Ovary (tissue), 9 donors: ENCODE results near the gene HMGCS1. TPM values are rescaled to one million over a fixed set of nuclear protein-coding genes. Genes with fewer than 3 reads are reported as not detected.

Experiments used
- DNase-seq, 5 donors: peaks; one replicate each; pipeline ENCODE4 v3.0.0-alpha.2; 2019 to 2020
- H3K27ac ChIP-seq, 2 donors: fragments of 200-600 bp; one replicate each; pipeline versions ENCODE4 v1.5.1 to v1.8.0; 2019 to 2022
- H3K27me3 ChIP-seq: fragments of 200-600 bp; one replicate; pipeline ENCODE4 v1.8.0; 2022
- H3K36me3 ChIP-seq: fragments of 200-600 bp; sonication (generic); one replicate; pipeline ENCODE4 v1.5.1; 2019
- H3K4me1 ChIP-seq: one replicate; pipeline ENCODE4 v1.8.1; 2013; ENCODE audit warnings: mild to moderate bottlenecking, moderate library complexity; ENCODE audit not compliant: insufficient read depth
- H3K4me3 ChIP-seq: fragments of 200-600 bp; sonication (generic); one replicate; pipeline ENCODE4 v1.5.1; 2017
- H3K9me3 ChIP-seq, 2 donors: fragments of 200-600 bp in 1 of 2; sonication (generic) in 1 of 2; one replicate each; pipeline versions ENCODE4 v1.5.1 to v1.8.1; 2013 to 2019; ENCODE audit warnings: mild to moderate bottlenecking in 1 of 2, moderate library complexity in 1 of 2
- CTCF ChIP-seq, 3 donors: fragments of 450-650 bp in 2 of 3; fragments of 200-600 bp in 1 of 3; IDR thresholded peaks; one replicate each; pipeline versions ENCODE4 v1.5.1 to v1.8.0; 2016 to 2022; ENCODE audit warnings: antibody characterized with exemption in 3 of 3, mild to moderate bottlenecking in 1 of 3
- EP300 ChIP-seq: sonication (generic); formaldehyde crosslinking; IDR thresholded peaks from one replicate; pipeline ENCODE4 v1.6.1; 2017; ENCODE audit warnings: antibody characterized with exemption
- POLR2A ChIP-seq: fragments of 450-650 bp; IDR thresholded peaks from one replicate; pipeline ENCODE4 v1.6.1; 2017; ENCODE audit warnings: antibody characterized with exemption, mild to moderate bottlenecking, moderate library complexity
- WGBS, 3 donors: extraction: QIAGEN DNeasy Blood & Tissue Kit in 1 of 3; methylation state at CpG; one replicate each; pipeline versions ENCODE4 v1.1.5 to v1.1.7; 2013 to 2017; 5-methylcytosine and 5-hydroxymethylcytosine counted together
- intact Hi-C, 4 donors: fragments of 100-400 bp; cut with DNase I; formaldehyde crosslinking; loops; one replicate each; pipeline versions ENCODE4 v1.11.0 to v1.15.1; 2022 to 2023
- polyA plus RNA-seq, 2 donors: library from polyadenylated mRNA; stranded (reverse); fragments of 200-250 nt in 1 of 2; fragments of 350-450 nt in 1 of 2; fragmentation: Illumina TruSeq in 1 of 2; extraction: RNeasy Lipid Tissue Mini Kit (QIAGEN cat#74804) in 1 of 2; gene quantifications; one replicate each; pipeline ENCODE4 v1.2.3, GENCODE V29; 2013 to 2014
- total RNA-seq, 7 donors: library from RNA; depleted of rRNA in 2 of 7; stranded (reverse); fragments of >200 nt in 2 of 7; fragmentation: NEBNext Ultra II Directional in 3 of 7; extraction: Animal tissue kit (Norgen Biotek cat#: 25700) in 3 of 7; gene quantifications; one replicate each; pipeline versions ENCODE4 v1.1.0 to v1.2.4, GENCODE V29; 2016 to 2023
- donor health status: DM: no; HTN: no; CAD: no; lungs with moderate emphysema.
- donor health status: DM: no; HTN: no; CAD: no.
- donor health status: Bipolar disorder and iron deficiency.
- donor health status: DM: yes; HTN: yes; CAD: no.
- donor health status: DM: no; HTN: no; CAD: no.
- donor health status: DM: yes; HTN: yes; CAD: no.

HMGCS1 gene
- total and polyA plus RNA-seq, 9 donors = 14.4 to 248 (median 33.6) TPM

- intact Hi-C loops = no loop called here
- Histone ChIP-seq H3K36me3 (no peaks in the 10 kb centered on the region), H3K9me3 (no peaks in the 10 kb centered on the region), H3K27me3 (no peaks in the 10 kb centered on the region), H3K4me1 (no peaks in the 10 kb centered on the region), H3K27ac (no peak overlapping the region), H3K4me3 (no peak overlapping the region)
- WGBS, 3 donors = 56 to 66% (median 60%) methylated on average over 11 of the region's 11 CpGs
- no peak for TF ChIP-seq CTCF (IDR thresholded peaks at IDR 0.05)
- TF ChIP-seq EP300 = no peak
- no peak for TF ChIP-seq POLR2A
- no peak for DNase-seq
Observed at GRCh38 chr5:43244823-43245565, 68.2 kb downstream of the HMGCS1 start.

- H3K27ac ChIP-seq = no peak overlapping the region
- no peaks in the 10 kb centered on the region for H3K4me1 ChIP-seq
- no peaks in the 10 kb centered on the region for H3K9me3 ChIP-seq
- no peaks in the 10 kb centered on the region for H3K27me3 ChIP-seq
- no peak for DNase-seq
- no peaks in the 10 kb centered on the region for H3K36me3 ChIP-seq
- no peak for TF ChIP-seq POLR2A
- no peak for TF ChIP-seq EP300
- TF ChIP-seq CTCF (IDR thresholded peaks at IDR 0.05) = no peak
- H3K4me3 ChIP-seq = no peak overlapping the region
- intact Hi-C loops = no loop called here
Observed at GRCh38 chr5:43243270-43243669, 69.9 kb downstream of the HMGCS1 start.

GRCh38 chr5:43242196-43242595 lies 71.0 kb downstream of the HMGCS1 start:
- WGBS, 3 donors = 52 to 61% (median 57%) methylated on average over 1 of the region's 1 CpG
- intact Hi-C loops = no loop called here

More at GRCh38 chr5:43242196-43242595, 71.0 kb downstream of the HMGCS1 start:
- no peak overlapping the region for H3K4me3 ChIP-seq
- H3K36me3 ChIP-seq = no peaks in the 10 kb centered on the region
- H3K4me1 ChIP-seq = no peaks in the 10 kb centered on the region
- no peak for DNase-seq
- H3K27me3 ChIP-seq = no peaks in the 10 kb centered on the region
- no peak overlapping the region for H3K27ac ChIP-seq
- no peak for TF ChIP-seq EP300
- no peak for TF ChIP-seq CTCF (IDR thresholded peaks at IDR 0.05)
- TF ChIP-seq POLR2A = no peak
- H3K9me3 ChIP-seq = no peaks in the 10 kb centered on the region

Other genes with a start within 250 kb of the HMGCS1 start
- 10 to 100 TPM; 25.6 to 50.2 (median 37.3) TPM for gene ZNF131, start 192.5 kb downstream of the HMGCS1 start, total RNA-seq
- gene ZNF131, start 192.5 kb downstream of the HMGCS1 start, polyA plus RNA-seq = 10 to 100 TPM; 23.6 to 31.8 TPM
- under 1 TPM in 6 of 7 donors, not detected in 1; 0.12 to 0.78 (median 0.35) TPM for gene NIM1K, start 121.2 kb downstream of the HMGCS1 start, total RNA-seq
- under 1 TPM; 0.18 to 0.47 TPM for gene NIM1K, start 121.2 kb downstream of the HMGCS1 start, polyA plus RNA-seq
- gene CCL28, start 99.0 kb upstream of the HMGCS1 start, total RNA-seq = 1 to 10 TPM in 5 of 7 donors, under 1 TPM in 1, not detected in 1; 0.82 to 2.2 (median 1.9) TPM
- gene CCL28, start 99.0 kb upstream of the HMGCS1 start, polyA plus RNA-seq = 1 to 10 TPM in 1 of 2 donors, under 1 TPM in 1; 0.59 to 3.2 TPM
- gene TMEM267, start 170.5 kb upstream of the HMGCS1 start, total RNA-seq = 10 to 100 TPM in 3 of 7 donors, 1 to 10 TPM in 4; 7.6 to 23.0 (median 9.8) TPM
- 1 to 10 TPM; 6.3 to 6.9 TPM for gene TMEM267, start 170.5 kb upstream of the HMGCS1 start, polyA plus RNA-seq
- gene C5orf34, start 201.7 kb upstream of the HMGCS1 start, total RNA-seq = 1 to 10 TPM in 4 of 7 donors, under 1 TPM in 3; 0.48 to 3.8 (median 1.2) TPM
- gene C5orf34, start 201.7 kb upstream of the HMGCS1 start, polyA plus RNA-seq = 1 to 10 TPM; 1.2 to 2.5 TPM
- 10 to 100 TPM; 45.3 to 75.8 (median 61.6) TPM for gene PAIP1, start 243.7 kb upstream of the HMGCS1 start, total RNA-seq
- gene PAIP1, start 243.7 kb upstream of the HMGCS1 start, polyA plus RNA-seq = 10 to 100 TPM; 49.7 to 65.9 TPM